ENCODE measurements around the gene PRAC2. TPM values are rescaled to one million over a fixed set of nuclear protein-coding genes. Genes with fewer than 3 reads are reported as not detected.
"Not testable (repeated sequence)": the region's sequence is repeated elsewhere in the genome, so short reads cannot be mapped to it uniquely, and the experiment has no call there.

PRAC2 gene
- not detected in 2 replicates for total RNA-seq

DNA sequence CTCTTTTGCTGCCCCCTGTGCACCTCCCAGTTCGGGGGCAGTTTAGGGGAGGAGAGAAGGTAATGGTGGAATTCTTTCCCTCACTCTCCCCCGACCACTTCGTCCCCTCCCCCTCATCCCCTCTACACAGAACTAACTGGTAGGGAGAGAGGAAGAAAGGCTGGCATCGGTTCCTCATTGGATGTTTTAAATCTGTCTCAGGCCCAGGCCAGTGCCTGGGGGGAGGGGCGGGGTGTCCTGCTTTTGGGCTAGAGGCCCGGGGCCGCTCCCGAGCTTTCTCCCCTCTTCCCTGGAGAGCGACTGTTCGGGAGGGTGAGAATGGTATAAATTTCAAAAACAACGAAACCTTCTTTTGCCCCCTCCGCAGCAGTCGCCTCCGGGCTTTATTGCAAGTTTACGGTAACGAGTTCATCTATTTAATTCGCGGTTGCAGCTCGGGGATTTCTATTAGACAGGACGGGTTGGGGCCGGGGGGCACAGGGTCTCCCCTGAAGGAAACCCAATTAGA, at the start of gene PRAC2:
Gene PRAC2 (plus strand): TSS at position 271 of the 508 bp plus-strand sequence. CDS start 1,226 bp downstream, outside the sequence.
- DNase-seq (ENCODE audit: low read depth in 2 of 2): no peak

DNA sequence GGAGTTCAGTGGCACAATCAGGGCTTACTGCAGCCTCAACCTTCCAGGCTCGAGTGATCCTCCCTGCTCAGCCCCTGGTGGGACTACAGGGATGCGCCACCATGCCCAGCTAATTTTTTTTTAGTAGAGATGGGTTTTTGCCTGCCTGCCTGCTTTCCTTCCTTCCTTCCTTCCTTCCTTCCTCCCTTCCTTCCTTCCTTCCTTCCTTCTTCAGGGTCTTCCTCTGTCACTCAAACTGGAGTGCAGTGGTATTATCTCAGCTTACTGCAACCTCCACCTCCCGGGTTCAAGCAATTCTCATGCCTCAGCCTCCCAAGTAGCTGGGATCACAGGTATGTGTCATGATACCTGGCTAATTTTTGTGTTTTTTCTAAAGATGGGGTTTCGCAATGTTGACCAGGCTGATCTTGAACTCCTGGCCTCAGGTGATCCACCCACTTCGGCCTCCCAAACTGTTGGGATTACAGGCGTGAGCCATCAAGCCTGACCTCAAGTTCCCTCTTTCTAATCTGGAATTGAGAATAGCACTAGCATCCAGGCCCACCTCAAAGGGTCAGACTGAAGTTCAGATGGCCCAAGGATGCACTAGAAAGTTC, 45.9 kb upstream of the PRAC2 start:
- no peak for DNase-seq (ENCODE audit: low read depth in 2 of 2)

DNA sequence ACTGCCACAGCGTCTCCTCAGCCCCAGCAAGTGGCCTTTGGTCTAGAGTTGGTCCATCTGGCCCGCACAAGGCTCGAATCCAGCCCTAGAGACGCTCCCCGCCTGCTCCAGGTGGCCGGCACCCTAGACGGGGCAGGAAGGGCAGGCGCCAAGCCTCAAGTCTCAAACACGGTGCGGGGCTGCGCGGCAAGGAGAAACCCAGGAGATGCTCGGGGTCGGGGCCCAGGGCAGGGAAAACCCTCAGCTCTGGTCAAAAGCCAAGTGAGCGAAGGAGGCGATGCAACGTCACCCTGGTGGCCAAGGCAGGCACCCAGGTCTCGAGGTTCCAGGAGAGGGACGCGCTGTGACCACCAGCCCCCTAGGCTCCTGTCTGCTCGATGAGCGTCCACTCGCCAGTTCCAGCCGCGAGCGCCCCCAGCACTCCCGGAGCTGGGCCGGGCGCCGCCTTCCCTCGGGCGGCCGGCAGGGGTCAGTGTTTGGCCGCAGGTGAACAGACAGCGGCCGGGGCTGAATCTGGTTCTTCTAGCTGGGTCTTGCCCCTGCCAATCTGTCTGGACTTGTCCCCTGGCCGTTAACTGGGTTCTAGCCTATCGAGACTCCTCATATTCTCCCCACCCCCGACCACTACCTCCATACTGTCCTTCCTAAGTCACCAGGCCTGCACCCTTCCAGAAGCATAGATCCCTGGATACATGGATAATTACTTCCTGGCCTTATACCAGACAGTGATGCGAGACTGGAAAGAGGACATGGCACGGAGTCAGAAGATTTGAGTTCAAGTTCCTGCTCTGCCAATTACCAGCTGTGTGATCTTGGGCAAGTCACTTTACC, 44.6 kb upstream of the PRAC2 start:
- DNase-seq (ENCODE audit: low read depth in 2 of 2): peak; percentile 12 to 59

DNA sequence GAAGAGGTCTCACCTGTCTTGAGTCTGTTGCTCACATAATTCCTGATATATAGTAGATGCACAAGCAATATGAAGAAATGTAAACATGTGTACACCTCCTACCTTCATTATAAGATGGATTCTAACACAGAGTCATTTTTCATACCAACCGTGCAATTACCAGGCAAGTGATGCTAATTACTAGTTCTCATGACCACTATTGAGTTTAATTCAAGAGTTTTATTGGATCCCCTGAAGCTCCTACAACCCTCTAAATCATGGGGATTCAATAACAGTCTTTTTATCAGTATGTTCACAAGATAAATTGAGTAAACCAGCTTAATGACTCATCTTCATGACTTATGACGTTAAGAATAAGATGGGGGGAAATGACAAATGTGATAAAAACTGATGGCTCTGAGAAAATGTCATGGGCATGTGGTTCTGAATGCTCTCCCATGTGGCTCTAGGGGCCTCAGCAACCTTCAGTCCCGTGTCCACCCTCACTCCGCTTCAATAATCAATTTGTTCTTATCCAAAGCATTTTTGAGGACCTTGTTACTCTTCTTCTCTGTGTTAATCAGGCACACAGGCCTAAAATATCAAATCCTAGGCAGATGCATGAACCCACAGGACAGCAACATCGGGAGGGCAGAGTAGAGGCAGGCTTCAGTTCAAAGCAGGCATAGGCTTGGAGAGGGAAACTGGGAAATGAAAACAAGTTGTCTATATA, 43.4 kb upstream of the PRAC2 start:
- no peak for DNase-seq (ENCODE audit: low read depth in 2 of 2)

DNA sequence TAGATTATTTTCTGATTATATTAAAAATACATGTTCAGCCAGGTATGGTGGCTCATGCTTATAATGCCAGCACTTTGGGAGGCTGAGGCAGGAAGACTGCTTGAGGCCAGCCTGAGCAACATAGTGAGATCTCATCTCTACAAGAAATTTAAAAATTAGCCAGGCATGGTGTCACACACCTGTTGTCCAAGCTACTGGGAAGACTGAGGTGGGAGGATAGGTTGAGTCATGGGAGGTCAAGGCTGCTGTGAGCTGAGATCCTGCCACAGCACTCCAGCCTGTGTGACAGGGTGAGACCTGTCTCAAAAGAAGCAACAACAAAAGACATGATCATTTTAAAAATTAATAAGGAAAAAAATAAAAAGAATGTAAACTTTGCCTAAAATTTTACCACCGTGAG, 41.4 kb upstream of the PRAC2 start:
- no peak for DNase-seq (ENCODE audit: low read depth in 2 of 2)

DNA sequence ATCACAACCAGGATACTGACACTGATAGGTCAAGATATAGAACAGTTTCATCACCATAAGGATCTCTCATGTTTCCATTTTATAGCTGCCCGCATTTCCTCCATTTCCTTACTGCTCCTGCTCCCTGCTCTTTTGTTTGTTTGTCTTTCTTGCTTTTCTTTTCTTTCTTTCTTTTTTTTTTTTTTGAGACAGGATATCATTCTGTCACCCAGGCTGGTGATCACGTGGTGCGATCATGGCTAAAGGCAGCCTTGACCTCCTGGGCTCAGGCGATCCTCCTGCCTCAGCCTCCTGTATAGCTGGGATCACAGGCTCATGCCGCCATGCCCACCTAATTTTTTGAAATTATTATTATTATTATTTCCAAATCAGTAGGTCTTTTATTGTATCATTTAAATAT, 32.3 kb upstream of the PRAC2 start:
- DNase-seq (ENCODE audit: low read depth in 2 of 2): no peak

DNA sequence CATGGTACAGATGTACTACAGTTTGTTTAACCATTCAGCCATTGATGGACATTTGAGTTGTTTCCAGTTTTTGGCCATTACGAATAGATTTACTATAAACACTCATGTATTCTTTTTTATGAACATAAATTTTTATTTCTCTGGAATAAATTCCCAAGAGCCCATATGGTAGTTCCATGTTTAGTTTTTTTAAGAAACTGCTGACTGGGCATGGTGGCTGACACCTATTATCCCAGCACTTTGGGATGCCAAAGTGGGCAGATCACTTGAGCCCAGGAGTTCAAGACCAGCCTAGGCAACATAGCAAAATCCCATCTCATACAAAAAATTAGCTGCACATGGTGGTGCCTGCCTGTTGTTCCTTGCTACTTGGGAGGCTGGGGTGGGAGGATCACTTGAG, 30.9 kb upstream of the PRAC2 start:
- DNase-seq (ENCODE audit: low read depth in 2 of 2): no peak

DNA sequence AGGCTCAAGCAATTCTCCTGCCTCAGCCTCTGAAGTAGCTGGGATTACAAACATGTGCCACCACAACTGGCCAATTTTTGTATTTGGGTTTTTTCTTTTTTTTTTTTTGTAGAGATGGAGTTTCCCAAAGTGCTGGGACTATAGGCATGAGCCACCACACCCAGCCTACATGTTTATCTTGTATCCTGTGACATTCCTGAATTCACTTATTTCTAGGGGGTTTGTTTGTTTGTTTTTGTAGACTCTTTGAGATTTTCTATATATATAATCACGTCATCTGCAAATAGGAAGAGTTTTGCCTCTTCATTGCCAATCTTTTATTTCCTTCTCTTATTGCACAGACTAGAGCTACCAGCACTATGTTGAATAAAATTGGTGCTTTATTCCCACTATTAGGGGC, 29.8 kb upstream of the PRAC2 start:
- no peak for DNase-seq (ENCODE audit: low read depth in 2 of 2)

DNA sequence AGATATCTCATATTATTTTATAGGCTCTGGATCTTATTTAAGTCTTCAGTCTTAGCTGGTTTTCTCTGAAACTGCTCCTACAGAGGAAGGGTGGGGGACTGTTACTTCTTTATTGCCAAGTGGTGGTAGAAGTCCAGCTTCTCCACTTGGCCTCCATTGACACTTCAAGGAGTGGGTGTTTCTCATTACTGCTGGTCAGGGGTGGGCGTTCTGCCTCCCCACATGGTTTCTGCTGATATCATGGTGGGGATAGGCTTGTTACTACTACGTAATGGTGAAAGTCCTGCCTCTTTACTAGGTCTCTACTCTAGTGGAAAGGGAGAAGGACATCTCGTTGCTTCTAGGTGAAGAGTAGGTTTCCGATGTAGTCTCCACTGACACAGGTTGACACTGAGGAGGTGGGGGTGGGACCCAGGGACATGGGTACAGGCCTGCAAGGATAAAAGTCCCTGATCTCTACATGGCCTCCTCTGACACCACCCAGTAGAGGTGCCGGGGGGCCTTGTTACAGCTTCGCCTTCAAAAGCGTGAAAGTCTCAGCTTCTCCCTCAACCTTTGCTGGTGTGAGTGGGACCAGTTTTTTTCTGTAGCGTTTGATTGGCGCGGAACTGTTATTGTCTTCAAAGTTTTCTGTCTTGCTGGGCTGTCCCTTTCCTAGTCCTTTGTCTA, 21.0 kb upstream of the PRAC2 start:
- DNase-seq (ENCODE audit: low read depth in 2 of 2): no peak

DNA sequence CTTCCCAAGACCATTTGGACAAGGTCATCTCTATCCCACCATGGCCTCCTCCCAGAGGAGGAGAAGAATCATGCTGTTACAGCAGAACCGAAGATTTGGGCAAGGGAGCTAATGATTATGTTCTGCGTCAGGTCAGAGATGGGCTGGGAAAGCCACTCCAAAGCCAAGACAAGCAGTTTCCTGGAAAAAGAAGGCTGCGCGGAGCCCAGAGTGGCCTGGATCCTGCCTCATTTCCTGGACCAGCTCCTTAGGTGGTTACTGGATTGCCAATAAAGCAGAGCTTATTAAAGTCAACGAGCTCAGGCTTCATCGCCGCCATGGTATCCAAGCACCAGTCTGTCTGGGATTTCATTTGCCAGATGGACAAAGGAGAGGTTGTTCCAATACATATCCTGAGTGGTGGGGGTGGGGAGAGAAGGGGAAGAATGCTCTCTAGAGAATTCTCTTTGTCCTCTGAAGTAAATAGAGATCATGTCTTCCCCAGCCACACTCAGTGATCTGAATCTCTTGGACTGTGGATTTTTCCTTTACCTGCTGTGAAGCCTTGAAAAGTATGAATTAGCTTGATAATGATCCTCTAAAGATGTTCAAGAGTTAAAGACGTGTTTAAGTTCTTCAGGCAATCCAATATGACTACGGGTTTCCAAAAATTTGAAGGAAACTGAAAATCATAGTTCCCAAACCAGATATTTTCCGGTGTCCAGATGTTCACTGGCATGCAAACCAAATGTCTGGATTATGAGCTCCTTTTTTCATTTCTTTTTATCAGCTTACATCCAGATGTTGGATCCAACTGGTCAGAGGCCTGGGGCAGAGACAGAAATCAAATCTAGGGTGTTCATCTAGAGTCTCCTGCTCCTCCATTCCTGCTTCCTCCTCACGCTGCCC, 18.4 kb upstream of the PRAC2 start:
- no peak for DNase-seq (ENCODE audit: low read depth in 2 of 2)

DNA sequence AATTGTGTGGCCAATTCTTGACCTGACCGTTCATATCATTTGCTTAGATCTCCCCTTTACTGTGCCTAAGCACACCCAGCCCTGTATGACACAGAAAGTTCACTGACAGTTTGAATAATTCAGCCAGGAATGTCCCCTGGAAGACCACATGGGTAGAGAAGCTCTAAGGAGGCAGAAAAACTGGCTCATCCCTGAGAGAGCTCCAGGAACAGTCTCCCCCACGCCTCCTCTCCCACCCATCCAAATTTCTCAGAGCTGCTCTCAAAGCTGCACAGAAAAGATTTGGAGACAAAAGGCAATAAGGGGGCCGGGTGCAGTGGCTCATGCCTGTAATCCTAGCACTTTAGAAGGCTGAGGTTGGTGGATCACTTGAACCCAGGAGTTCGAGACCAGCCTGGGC, 11.9 kb upstream of the PRAC2 start:
- DNase-seq (ENCODE audit: low read depth in 2 of 2): no peak

DNA sequence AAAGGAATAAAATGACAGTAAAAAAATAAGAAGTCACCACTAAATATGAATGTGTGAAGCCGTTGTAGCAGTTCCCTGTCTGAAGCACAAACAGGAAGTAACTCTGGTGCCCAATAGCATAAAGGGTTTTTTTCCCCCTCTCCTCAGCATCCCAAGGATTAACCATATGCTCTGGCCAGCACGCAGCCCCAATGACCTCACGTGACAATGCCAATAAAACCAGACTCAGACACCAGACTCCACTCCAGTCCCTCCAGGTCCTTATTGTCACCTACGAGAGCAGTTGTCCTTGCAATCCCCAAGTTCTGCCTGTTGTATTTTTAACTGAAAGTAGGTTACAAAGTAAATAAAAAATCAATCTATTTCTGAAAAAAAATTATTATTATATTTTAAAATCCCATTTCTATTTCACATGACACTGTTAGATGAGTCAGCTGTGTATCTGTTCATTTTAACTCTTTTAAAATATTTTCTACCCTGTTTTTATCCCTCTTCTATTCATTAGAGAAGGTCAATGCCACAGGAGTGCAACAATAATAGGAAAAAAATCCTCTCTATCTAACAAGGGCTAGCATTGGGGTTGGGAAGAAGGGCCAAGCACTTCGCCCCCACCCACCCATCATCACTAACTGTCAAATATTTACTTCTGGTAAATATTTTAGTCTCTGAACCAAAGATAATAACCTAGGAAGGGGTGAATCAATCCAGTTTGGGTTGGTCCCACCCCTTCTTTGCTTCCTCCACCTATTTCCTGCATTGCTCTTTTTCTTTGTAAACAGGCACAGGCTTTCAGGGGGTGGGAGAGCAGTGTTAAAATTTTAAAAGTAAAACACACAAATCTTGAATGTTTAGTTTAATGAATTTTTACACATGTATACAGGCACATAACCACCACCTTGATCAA, 7.2 kb upstream of the PRAC2 start:
- no peak for DNase-seq (ENCODE audit: low read depth in 2 of 2)

DNA sequence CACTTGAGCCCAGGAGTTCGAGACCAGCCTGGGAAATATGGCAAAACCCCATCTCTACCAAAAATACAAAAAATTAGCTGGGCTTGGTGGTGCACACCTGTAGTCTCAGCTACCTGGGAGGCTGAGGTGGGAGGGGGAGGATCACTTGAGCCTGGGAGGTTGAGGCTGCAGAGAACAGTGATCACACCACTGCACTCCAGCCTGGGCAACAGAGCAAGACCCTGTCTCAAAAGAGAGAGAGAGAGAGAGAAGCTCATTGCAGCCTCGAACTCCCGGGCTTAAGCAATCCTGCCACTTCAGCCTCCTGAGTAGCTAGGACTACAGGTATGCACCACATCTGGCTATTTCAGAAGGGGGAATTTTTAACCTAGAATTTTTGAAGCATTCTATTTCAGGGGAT, 6.4 kb upstream of the PRAC2 start:
- DNase-seq (ENCODE audit: low read depth in 2 of 2): not testable (repeated sequence)

DNA sequence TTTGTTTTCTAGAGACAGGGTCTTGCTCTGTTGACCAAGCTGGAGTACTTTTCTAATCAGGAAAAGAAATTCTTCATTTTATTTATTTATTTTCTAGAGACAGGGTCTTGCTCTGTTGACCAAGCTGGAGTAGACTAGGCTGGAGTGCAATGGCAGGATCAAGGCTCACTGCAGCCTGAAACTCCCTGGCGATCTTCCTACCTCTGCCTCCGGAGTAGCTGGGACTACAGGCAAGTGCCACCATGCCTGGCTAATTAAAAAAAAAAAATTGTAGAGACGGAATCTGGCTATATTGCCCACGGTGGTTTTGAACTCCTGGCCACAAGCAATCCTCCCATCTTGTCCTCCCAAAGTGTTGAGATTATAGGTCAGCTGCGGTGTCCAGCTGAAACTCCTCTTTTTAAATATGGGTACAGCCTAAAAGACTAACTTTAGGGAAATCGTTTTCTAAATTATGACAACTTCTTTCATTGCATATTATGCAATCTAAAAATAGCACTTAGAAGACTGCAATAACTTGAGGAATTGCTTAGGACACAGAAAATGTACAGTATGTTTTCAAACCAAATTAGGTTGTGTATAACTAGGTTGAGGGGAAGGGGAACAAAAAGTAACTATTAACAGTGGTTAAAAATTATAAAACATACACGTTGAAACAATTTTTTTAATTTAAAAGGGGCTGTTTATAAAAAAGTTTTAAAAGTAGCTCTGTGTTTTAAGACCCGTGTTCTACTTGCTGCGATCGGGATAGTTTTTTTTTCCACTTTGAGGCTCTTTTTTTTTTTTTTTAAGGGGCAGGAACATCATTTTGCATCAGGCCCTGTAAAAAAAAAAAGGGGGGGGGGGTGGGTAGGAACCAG, 5.4 kb upstream of the PRAC2 start:
- no peak for DNase-seq (ENCODE audit: low read depth in 2 of 2)

DNA sequence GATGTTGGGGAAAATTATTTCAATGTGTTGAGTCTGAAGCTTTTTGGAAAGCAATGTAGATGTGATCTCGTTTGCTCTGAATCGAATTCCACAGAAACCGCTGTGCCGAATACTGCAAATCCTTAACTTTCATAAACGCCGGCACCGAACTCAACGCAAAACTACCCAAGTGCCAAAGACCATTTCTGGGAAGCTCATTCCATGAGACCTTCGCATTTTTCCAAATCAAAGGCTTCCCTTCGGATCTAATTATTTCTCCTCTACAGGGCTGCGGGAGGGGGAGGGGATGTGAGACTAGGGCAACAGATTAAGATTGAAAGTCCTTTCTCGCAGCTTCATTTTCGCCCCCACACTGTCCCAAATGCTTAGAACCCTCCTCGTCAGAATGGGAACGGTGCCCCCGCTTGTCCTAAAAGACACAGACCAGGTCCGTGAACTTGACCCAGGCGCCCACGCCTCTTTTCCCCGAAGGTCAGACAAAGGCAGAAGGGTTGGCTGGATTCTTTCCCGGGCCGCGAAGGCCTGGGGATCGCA, 4.7 kb upstream of the PRAC2 start:
- DNase-seq (ENCODE audit: low read depth in 2 of 2): no peak

DNA sequence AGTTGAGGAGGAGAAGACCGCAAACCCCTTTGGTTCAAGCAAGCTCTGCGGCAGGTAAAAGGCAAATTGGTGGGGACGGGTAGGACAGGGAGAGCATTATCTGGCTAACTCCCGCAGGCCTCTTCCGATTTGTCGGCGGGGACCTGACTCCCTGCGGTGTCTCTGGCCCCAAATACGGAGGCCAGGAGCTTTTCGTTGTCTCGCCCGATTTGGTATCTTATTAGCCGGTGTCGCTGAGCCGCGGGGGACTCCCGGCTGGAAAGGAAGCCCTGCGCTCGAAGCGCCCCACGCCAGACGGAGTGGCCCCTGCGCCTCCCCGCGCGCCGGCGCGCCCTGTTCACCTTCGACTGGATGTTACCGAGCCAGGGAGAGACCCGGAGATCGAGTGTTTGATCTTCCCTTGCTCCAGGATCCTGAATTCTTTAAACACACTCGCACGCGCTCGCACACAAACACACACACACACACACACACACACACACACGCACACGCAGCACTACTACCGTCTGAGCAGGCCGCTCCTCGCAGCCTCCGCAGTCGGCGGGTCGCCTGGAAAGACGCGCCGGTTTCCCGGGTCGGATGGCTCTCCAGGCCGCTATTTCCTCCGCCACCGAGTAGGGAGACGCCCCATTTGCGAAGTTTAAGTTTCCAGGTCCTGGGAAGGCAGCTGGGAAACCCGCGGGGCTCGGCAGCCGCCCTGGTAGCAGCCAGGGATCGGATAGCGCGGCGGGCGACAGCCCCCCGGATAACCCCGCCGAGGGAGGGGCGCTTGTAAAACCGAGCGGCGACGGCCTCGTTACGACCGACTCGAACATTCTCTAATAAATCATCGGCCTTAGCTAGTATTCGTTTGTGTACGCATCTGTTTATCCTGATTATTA, 4.0 kb upstream of the PRAC2 start:
- DNase-seq (ENCODE audit: low read depth in 2 of 2): no peak

DNA sequence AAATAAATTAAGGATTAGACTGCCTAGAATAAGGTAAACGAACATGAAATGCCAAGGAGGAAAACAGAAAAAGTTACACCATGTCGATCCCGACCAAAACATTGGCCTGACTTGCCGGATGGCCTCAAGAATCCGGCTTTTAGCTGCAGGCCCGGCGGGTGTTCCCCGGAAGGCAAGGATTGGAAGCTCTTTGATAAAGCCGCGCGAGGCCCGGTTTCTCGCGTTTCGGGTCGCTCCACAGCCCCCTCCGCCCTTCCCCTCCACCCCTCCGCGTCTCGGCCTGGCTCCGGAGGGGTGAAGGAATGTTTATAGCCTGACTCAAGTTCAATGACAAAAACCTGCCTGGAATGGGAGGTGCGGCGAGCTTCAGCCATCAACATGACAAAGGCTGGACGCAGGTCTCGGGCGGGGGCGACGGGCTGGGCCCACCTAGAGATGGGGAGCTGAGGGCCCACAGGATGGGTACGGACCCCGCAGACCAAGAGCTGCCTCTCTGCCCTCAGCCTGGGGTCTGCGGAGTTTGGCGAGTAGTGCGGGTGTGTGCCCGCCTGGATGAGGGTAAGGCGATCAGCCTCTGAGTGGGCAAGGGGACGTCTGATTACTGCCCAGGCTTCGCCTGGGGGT, 3.2 kb upstream of the PRAC2 start:
- no peak for DNase-seq (ENCODE audit: low read depth in 2 of 2)
